Measurements from ENCODE around the gene HSP90AB1. TPM values are rescaled to one million over a fixed set of nuclear protein-coding genes. Genes with fewer than 3 reads are reported as not detected.

HSP90AB1 gene
- total RNA-seq, 4 donors from 2014 or later = 433 to 696 (median 601) TPM

GRCh38 chr6:44225579-44226325, 21.1 kb upstream of the HSP90AB1 start:
- no peak for DNase-seq
- Histone ChIP-seq H3K27ac (peak overlapping the region in 3 of 4 donors; percentile 62 to 65 (median 63)), H3K9me3 (no peaks in the 10 kb centered on the region), H3K4me3 (no peak overlapping the region), H3K36me3 (peaks cover 3 to 19% (median 8%) of the 10 kb centered on the region in 3 donors), H3K27me3 (no peaks in the 10 kb centered on the region), H3K4me1 (peaks cover 47 to 72% (median 61%) of the 10 kb centered on the region in 3 donors)
- TF ChIP-seq CTCF (IDR thresholded peaks at IDR 0.05) (no peak), POLR2A (IDR thresholded peaks at IDR 0.05) (no peak)
- 91% methylated on average over 5 to 6 of the region's 8 CpGs for WGBS, 2 donors
- intact Hi-C loops (cut with DNase I) = no loop called here

- H3K4me1 ChIP-seq = peaks cover 39 to 64% (median 53%) of the 10 kb centered on the region in 3 donors
- no peak for TF ChIP-seq POLR2A (IDR thresholded peaks at IDR 0.05)
- TF ChIP-seq CTCF (IDR thresholded peaks at IDR 0.05) = no peak
- H3K9me3 ChIP-seq = no peaks in the 10 kb centered on the region
- H3K27ac ChIP-seq = peak overlapping the region in 3 of 4 donors; percentile 62 to 65 (median 63)
- peak overlapping the region in 1 of 4 donors; percentile 35 for H3K4me3 ChIP-seq
- no peak for DNase-seq
- peaks cover 3 to 26% (median 8%) of the 10 kb centered on the region in 3 donors for H3K36me3 ChIP-seq
- intact Hi-C loops (cut with DNase I) = no loop called here
- H3K27me3 ChIP-seq = no peaks in the 10 kb centered on the region
- 61 to 69% methylated on average over 11 to 14 of the region's 15 CpGs for WGBS, 2 donors
Observed at GRCh38 chr6:44226368-44227147, 20.3 kb upstream of the HSP90AB1 start.

GRCh38 chr6:44227148-44227793, 19.6 kb upstream of the HSP90AB1 start:
- no peaks in the 10 kb centered on the region for H3K27me3 ChIP-seq
- 33 to 72% methylated on average over 5 to 6 of the region's 7 CpGs for WGBS, 2 donors
- no peak for DNase-seq
- TF ChIP-seq CTCF (IDR thresholded peaks at IDR 0.05) = no peak
- peak overlapping the region in 3 of 4 donors; percentile 62 to 65 (median 63) for H3K27ac ChIP-seq
- intact Hi-C loops (cut with DNase I) = no loop called here
- peak overlapping the region in 1 of 4 donors; percentile 35 for H3K4me3 ChIP-seq
- H3K9me3 ChIP-seq = no peaks in the 10 kb centered on the region
- H3K4me1 ChIP-seq = peaks cover 31 to 57% (median 46%) of the 10 kb centered on the region in 3 donors
- peaks cover 3 to 33% (median 8%) of the 10 kb centered on the region in 3 donors for H3K36me3 ChIP-seq

GRCh38 chr6:44228031-44228430, 18.9 kb upstream of the HSP90AB1 start:
- H3K9me3 ChIP-seq = no peaks in the 10 kb centered on the region
- DNase-seq = no peak
- H3K4me1 ChIP-seq = peaks cover 24 to 54% (median 44%) of the 10 kb centered on the region in 3 donors
- peaks cover 3 to 41% (median 8%) of the 10 kb centered on the region in 3 donors for H3K36me3 ChIP-seq
- H3K4me3 ChIP-seq = no peak overlapping the region
- intact Hi-C loops (cut with DNase I) = no loop called here
- 95% methylated on average over 6 of the region's 6 CpGs; no CpG with 5 or more reads in 1 of the 2 donors for WGBS, 2 donors
- no peaks in the 10 kb centered on the region for H3K27me3 ChIP-seq
- TF ChIP-seq POLR2A (IDR thresholded peaks at IDR 0.05) (no peak), CTCF (IDR thresholded peaks at IDR 0.05) (no peak)
- peak overlapping the region in 1 of 4 donors; percentile 62 for H3K27ac ChIP-seq
